Osteoblast (primary cell): ENCODE measurements around the gene OR2A2. TPM values are rescaled to one million over a fixed set of nuclear protein-coding genes. Genes with fewer than 3 reads are reported as not detected.

Experiments used
- DNase-seq: peaks from one replicate; pipeline ENCODE4 v3.0.0; 2011; ENCODE audit warnings: low spot score, mixed read lengths; ENCODE audit not compliant: insufficient read length; ENCODE audit errors: missing footprints
- H2AFZ ChIP-seq: 2 replicates; pipeline ENCODE4 v1.6.0; 2011; ENCODE audit warnings: mild to moderate bottlenecking, low read length
- H3K27ac ChIP-seq: 2 replicates; pipeline ENCODE4 v1.5.1; 2011; ENCODE audit warnings: mild to moderate bottlenecking, low read depth, low read length, moderate library complexity
- H3K27me3 ChIP-seq: 2 replicates; pipeline ENCODE4 v1.6.0; 2012; ENCODE audit warnings: mild to moderate bottlenecking, control low read depth, inconsistent platforms, low read length, moderate library complexity; ENCODE audit not compliant: insufficient read depth
- H3K36me3 ChIP-seq: 2 replicates; pipeline ENCODE4 v1.5.1; 2011; ENCODE audit warnings: mild to moderate bottlenecking, low read length, control low read depth, moderate library complexity; ENCODE audit not compliant: insufficient read depth
- H3K4me1 ChIP-seq: 2 replicates; pipeline ENCODE4 v1.5.1; 2011; ENCODE audit warnings: mild to moderate bottlenecking, low read length, control low read depth, moderate library complexity; ENCODE audit not compliant: insufficient read depth
- H3K4me2 ChIP-seq: 2 replicates; pipeline ENCODE4 v1.6.0; 2011; ENCODE audit warnings: mild to moderate bottlenecking, low read length; ENCODE audit not compliant: insufficient read depth
- H3K4me3 ChIP-seq: fragments of 200-600 bp; sonication (generic); 3 replicates; pipeline ENCODE4 v1.5.1; 2012; ENCODE audit warnings: mild to moderate bottlenecking, low read length, inconsistent platforms; ENCODE audit not compliant: insufficient read depth
- H3K79me2 ChIP-seq: 2 replicates; pipeline ENCODE4 v1.6.0; 2012; ENCODE audit warnings: mild to moderate bottlenecking, low read length, control low read depth, inconsistent platforms; ENCODE audit not compliant: insufficient read depth
- H3K9me3 ChIP-seq: 2 replicates; pipeline ENCODE4 v1.5.1; 2011; ENCODE audit warnings: low read depth, low read length, control low read depth
- H4K20me1 ChIP-seq: 2 replicates; pipeline ENCODE4 v1.6.0; 2012; ENCODE audit warnings: mild to moderate bottlenecking, low read length, control low read depth; ENCODE audit not compliant: insufficient read depth
- CTCF ChIP-seq: IDR thresholded peaks from 2 replicates; pipeline ENCODE4 v1.5.1; 2011; ENCODE audit warnings: mild to moderate bottlenecking, low read depth, low read length, moderate library complexity; ENCODE audit errors: extremely low read depth
- total RNA-seq: library from RNA; depleted of rRNA; stranded (reverse); fragments of >200 nt; gene quantifications from 2 replicates; pipeline ENCODE4 v1.2.3, GENCODE V29; 2012

OR2A2 gene
- total RNA-seq, 1 donor: not detected

- Histone ChIP-seq H3K4me2 (no peak overlapping the region), H3K9me3 (no peaks in the 10 kb centered on the region), H3K27me3 (no peaks in the 10 kb centered on the region), H3K4me1 (no peaks in the 10 kb centered on the region), H3K36me3 (no peaks in the 10 kb centered on the region), H4K20me1 (no peaks in the 10 kb centered on the region), H3K4me3 (no peak overlapping the region), H3K27ac (no peak overlapping the region), H2AFZ (no peak overlapping the region), H3K79me2 (no peaks in the 10 kb centered on the region)
- no peak for TF ChIP-seq CTCF
- no peak for DNase-seq
Observed at GRCh38 chr7:144105211-144105610, 4.2 kb upstream of the OR2A2 start.

GRCh38 chr7:144110272-144110671, 889 bp downstream of the OR2A2 start:
- no peaks in the 10 kb centered on the region for H3K36me3 ChIP-seq
- TF ChIP-seq CTCF: no peak
- no peaks in the 10 kb centered on the region for H4K20me1 ChIP-seq
- H2AFZ ChIP-seq: no peak overlapping the region
- H3K4me3 ChIP-seq: no peak overlapping the region
- H3K79me2 ChIP-seq: no peaks in the 10 kb centered on the region
- no peak overlapping the region for H3K27ac ChIP-seq
- H3K4me1 ChIP-seq: no peaks in the 10 kb centered on the region
- no peaks in the 10 kb centered on the region for H3K27me3 ChIP-seq
- DNase-seq: no peak
- no peaks in the 10 kb centered on the region for H3K9me3 ChIP-seq
- H3K4me2 ChIP-seq: no peak overlapping the region

GRCh38 chr7:144113651-144114050, 4.3 kb downstream of the OR2A2 start:
- Histone ChIP-seq H3K9me3 (no peaks in the 10 kb centered on the region), H3K4me3 (no peak overlapping the region), H3K36me3 (no peaks in the 10 kb centered on the region), H2AFZ (no peak overlapping the region), H3K27me3 (no peaks in the 10 kb centered on the region), H3K79me2 (no peaks in the 10 kb centered on the region), H3K4me2 (no peak overlapping the region), H4K20me1 (no peaks in the 10 kb centered on the region), H3K27ac (no peak overlapping the region), H3K4me1 (no peaks in the 10 kb centered on the region)
- TF ChIP-seq CTCF: no peak
- no peak for DNase-seq

- H2AFZ ChIP-seq: no peak overlapping the region
- H4K20me1 ChIP-seq: no peaks in the 10 kb centered on the region
- no peak overlapping the region for H3K4me2 ChIP-seq
Observed at GRCh38 chr7:144118341-144118740, 9.0 kb downstream of the OR2A2 start.

More at GRCh38 chr7:144118341-144118740, 9.0 kb downstream of the OR2A2 start:
- H3K27ac ChIP-seq: no peak overlapping the region
- no peak for DNase-seq
- no peak overlapping the region for H3K4me3 ChIP-seq
- no peak for TF ChIP-seq CTCF
- H3K27me3 ChIP-seq: no peaks in the 10 kb centered on the region
- H3K36me3 ChIP-seq: no peaks in the 10 kb centered on the region
- H3K9me3 ChIP-seq: no peaks in the 10 kb centered on the region
- no peaks in the 10 kb centered on the region for H3K4me1 ChIP-seq
- no peaks in the 10 kb centered on the region for H3K79me2 ChIP-seq
